HEK293T (cell line): Measurements from ENCODE around the gene NPFFR2.

Source experiments
- CTBP1 ChIP-seq: fragments of 450-650 bp; IDR thresholded peaks from 2 replicates; pipeline ENCODE4 v1.6.1; 2016; ENCODE audit warnings: borderline replicate concordance
- HDGF ChIP-seq: fragments of 450-650 bp; IDR thresholded peaks from 2 replicates; pipeline ENCODE4 v1.6.1; 2017; ENCODE audit warnings: antibody characterized with exemption, borderline replicate concordance
- SUZ12 ChIP-seq: fragments of 450-650 bp; IDR thresholded peaks from 2 replicates; pipeline ENCODE4 v1.6.1; 2016; ENCODE audit warnings: mild to moderate bottlenecking
- TARDBP ChIP-seq: fragments of 450-650 bp; IDR thresholded peaks from 2 replicates; pipeline ENCODE4 v1.6.1; 2016

- TF ChIP-seq CTBP1 (no peak), TARDBP (no peak), SUZ12 (no peak), HDGF (no peak)
Observed at GRCh38 chr4:72031868-72032608, at the start of gene NPFFR2.
